Midbrain (tissue), 1 donor: ENCODE data around the gene CYB561D1.

Source experiments
- DNase-seq: peaks from one replicate; lab custom pipeline; 2025; lab: John Stamatoyannopoulos, UW

The CYB561D1 gene

DNA sequence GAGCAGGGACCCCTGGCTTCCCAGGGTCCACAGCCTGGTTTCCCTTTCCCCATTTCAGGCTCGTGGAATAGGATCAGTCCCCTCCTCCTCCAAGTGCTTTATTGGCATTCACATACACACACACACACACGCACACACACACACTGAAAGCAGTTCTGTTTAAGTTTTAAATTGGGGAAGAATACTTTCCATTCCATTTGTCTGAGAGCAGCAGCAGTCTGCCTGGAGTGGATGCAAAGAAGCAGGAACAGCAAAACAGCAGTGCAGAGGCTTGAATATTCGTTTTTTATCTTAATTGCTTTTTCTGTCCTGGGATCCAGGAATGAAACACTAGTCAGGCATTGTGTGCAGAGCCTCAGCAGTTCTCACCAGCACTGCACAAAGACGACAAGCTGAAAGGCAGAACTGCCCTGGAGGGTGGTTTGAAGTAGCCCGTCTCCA is 7.1 kb downstream of the CYB561D1 start:
- DNase-seq = no peak

DNA sequence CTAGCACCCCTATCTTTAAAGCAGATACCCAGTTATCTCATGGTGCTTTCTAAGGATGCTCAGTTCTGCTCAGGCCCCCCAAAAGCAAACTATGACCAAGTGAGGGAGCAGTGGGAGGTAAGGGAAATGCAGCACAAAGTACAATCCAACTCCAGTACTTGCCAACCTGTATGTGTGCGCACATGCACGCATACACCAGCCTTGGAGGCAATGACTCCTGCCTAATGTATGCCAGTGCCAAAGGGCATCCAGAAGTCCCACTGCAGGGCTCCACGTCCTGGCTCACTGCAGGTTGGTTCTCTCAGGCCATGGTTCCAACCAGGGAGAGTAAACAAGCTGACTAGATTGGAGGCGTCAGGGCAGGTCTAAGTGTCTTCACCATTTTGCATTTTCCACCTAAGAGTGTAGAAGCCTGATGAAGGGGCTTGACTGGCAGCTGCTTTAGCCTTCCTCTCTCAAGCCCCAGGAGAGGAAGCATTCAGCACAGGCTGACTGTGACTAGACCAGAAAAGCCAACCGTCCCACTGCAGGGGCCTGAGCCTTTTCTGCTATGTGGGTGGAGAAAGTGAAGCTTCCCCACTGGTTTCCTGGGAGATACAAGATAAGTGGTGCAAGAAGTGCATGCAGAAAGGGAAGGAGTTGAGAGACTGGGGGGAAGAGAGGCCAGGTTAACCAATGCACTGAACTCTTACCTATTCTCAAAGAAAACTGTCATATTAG is 7.9 kb downstream of the CYB561D1 start:
- no peak for DNase-seq

DNA sequence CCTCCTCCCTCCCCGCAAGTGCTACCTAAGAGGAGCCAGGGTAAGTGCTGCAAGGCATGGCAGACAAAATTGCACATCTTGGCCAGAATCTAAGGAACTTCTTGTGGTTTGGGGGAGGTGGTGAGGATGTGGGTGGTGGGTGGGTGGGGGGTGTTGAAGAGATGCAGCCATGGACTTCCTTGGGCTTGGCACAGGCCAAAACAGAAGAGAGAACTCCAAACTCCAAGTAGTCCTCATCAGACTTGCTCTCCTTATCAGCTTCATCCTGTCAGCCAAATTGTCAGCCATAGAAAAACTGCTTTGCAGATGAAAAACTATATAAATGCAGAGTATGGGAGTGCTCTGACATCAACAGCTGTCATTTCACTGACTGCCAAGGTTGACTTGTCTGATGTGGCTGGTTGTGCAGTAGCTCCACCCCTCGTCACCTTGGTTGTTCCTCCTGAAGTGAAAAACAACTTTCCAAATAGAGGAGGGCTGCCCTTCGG is 8.5 kb downstream of the CYB561D1 start:
- no peak for DNase-seq

DNA sequence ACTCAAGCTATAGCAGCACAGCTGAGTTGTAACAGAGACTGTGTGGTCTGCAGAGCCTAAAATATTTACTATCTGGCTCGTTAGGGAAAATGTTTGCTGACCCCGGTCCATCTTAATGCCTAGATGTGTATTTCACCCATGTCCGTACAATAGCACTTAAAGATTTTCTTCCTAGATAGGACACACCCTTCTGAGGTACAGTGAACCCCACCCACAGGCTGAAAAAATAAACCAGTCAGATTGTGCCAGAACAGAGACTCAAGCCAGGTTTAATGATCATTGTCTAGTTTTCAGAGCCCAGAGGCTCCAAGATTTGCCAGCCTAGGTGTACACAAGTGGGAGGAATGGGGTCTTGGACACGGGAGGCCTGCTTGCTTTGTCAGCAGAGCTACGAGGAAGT is 10.0 kb downstream of the CYB561D1 start:
- no peak for DNase-seq

DNA sequence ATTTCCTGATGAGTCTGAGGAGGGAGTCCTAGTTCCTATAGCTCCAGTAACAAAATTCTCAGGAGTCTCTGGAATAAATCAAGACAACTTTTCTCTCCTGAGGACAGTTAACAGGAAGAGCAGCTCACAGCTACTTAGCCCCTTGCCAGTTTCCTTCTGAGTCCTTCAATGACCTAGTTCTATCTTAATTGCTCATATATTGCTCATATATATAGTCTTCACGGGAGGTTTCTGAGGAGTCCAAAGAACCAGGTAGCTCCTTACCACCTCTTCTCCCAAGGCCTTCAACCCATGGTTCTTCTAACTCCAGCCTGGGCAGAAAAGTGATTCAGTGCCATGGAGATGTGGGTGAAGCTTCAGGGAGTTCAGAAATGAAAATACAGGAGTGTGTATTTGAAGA is 11.1 kb downstream of the CYB561D1 start:
- DNase-seq = no peak

DNA sequence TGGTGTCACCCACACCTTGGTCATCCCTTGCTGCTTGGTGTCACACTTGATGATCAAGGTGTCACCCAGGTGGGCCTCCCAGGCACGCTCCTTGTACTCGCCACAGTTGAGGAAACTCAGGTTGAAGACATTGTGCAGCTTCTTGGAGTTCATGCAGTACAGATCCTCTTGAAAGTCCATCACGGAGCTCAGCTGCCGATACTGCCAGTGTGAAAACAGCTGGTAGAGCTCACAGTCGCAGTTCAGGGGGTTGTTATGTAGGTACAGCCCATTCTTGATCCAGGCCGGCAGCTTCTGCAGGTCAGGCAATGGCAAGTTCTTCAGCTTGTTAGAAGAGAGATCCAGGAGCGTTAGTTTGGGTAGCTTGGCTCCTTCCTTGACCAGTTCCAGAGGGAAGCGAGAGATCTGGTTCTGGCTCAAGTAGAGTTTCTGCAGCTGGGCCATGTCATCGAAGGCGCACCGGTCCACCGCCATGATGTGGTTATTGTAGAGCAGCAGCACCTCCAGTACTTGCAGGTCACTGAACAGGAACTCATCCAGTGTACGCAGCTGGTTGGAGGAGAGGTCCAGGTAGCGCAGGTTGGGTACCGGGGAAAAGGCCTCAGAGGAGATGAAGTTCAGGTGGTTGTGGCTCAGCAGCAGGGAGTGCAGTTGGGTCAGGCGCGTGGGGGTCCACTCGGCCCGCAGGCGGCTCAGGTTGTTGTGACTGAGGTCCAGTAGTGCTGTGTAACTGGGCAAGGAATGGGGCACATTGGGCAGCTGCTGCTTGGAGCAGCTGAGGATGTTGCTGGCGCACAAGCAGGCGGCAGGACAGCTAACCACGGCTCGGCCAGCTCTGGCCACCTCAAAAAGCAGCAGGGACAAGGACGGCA is 14.3 kb downstream of the CYB561D1 start:
- DNase-seq = no peak

DNA sequence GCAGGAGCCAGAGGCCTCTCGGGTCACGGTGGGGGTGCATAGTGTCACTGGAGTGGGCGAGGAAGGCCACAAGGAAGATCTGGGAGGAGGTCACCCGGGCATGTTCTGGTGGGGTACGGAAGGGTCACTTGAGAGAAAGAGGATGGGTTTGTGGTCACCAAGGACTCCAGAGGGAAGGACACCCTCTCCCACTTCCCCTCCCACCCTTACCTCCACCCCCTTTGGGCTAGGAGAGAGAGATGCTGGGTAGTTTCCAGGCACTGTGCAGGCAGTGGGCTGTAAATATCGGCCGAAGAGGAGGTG is 14.9 kb downstream of the CYB561D1 start:
- DNase-seq = no peak

DNA sequence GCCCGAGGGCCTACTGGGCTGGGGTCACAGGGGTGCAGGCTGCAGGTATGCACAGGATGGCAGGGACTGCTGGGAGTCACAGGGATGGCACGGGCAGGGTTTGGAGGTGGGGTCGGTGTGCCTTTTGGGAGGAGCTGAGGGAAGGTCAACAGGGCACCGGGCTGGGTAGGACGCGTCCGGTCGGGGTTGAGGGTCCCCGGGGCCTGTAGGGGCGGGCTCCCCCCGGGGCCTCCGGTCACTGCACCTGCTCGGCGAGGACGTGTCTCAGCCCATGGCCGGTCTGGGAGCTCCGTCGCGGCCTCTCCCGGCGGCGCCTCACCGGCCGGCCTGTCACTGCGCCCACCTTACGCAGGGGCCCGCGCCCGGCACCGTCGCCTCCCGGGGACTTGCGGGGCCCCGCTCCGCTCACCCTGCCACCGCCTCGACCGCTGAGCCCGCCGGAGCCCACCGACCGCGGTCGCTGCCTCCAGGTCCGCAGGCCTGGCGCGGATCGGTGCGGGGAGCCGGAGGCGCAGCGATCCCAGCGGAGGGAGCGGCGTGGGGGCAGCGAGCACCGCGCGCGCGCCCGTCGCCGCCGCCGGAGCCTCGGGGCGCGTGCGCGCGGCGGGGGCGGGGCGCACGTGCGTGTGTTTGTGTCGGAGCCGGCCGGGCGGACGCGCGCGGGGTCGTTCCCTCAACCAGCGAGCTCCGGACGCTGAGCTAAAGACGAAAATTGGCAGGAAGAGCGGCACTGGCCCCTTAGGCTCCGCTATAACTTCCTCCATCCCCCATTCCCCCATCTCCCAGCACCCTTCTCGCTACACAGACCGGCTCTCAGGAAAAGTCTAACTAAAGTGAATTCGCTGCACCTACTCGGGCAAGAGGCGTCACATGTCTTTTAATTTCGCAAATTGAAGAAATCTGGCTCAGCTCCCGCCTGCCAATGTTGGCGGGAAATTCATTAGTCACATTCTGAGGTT is 15.6 kb downstream of the CYB561D1 start, which contains the start of gene AMIGO1:
Gene AMIGO1 (minus strand): TSS at position 552 of the 959 bp plus-strand sequence. CDS start 815 bp downstream, outside the sequence.
- DNase-seq = peak; percentile 42

DNA sequence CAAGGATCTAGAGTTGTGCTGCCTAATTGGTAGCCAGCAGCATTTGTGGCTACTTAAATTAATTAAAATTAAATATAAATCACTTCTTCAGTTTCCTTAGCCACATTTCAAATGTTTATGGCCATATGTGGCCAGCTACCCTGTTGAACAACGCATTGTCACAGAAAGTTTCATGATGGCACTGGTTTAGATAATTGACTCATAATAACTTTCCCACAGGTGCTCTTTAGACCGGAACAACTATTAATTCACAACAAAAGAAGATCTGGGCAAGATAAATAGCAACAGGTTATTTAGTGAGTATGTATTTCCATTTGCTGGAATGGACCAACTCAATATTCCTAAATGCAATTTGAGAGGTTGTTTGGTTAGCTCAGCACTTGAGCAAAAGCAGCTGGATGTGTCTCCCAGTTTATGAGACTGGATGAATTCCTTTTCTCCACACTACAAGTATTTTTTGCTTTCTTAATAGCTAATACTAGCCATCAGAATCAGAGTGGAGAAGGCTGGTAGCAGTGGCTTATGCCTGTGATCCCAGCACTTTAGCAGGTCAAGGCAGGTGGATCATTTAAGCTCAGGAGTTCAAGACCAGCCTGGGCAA is 19.3 kb downstream of the CYB561D1 start:
- DNase-seq = no peak

DNA sequence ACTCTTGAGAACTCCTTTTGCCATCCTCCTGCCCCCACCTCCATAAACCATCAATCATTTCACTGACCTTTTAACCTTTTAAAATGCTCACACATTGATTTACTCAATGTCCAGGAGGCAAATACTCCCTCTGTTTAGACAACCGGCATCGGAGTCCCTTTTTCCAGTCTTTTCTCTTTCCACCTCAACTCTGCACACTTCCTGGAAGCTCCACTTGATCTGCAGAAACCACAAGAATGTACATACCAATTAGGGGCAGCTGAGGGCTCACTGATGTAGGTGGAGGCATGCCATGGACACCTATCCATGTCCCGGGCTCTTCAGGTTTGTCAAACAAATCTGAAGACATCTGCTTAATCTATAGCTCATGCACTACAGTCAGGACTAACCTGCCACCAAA is 21.0 kb downstream of the CYB561D1 start:
- no peak for DNase-seq

DNA sequence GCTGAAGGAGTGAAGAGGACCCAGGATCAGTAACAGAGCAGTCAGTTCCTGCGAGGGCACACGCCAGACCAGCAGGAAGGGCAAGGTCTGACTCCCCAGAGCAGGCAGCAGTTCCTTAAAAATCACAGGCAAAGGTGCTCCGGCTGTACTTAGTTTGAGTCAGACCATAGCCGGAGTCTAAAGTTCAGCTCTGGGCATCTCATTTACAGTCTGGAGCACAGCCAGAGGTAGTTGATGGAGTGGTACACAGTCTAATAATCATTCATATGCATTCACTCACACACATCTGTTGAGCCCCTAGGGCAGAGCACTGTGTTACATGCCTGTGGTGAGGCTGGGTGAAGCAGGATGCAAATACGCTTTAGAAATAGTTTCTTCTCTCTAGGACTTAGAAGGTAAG is 23.0 kb downstream of the CYB561D1 start:
- no peak for DNase-seq

DNA sequence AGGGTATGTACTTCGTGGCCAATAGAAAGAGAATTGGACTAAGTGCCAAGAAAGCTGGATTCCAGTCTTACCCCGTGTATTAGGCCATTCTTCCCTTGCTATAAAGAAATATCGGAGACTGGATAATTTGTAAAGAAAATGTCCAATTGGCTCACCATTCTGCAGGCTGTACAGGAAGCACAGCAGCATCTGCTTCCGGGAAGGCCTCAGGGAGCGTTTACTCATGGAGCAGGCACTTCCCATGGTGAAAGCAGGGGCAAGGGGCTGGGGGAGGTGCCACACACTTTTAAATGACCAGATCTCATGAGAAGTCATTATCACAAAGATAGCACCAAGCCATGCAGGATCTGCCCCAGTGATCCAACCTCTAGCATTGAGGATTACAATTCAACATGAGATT is 23.4 kb downstream of the CYB561D1 start:
- no peak for DNase-seq

DNA sequence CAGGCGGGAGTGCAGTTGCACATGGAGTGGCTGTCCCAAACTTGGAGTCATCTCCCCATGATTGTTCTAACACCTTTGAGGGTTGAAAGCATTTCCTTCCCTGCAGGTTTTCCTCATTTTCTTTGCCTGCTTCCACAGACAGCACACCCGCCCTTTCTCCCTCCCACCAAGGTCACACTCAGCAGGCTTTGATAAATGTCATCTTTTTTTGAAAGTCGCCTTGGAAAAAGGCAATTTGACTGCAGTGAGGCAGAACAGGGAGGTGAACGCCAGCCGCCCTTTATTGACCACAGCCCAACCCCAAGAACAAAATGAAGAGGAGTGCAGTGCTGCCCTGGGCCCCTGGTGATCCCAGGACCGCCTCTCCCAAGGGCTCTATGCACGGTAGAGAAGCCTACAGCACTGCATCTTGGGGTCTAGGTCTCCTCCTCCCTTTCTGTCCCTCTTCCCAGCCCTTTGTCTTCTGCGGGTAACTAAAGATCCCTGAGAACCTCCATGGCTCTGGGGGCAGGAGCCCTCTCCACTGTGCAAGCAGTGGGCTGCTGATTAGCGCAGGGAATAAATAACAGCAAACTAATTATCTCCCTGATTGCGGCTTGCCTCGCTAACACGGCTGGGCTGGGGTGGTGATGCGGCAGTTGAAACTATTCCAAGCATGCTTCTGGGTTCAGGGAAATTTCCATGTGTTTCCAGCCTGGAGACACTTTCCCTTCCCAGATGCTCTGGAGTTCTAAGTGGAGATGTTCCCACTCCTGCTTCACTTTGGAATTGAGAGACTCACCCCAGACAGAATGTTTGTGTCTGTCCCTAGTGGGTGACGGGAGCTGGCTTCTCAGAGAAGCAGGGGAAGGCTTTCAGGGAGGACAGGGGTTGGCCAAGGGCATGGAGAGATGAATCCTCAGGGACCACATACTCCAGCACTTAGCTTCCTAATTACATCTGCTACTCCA is 27.4 kb downstream of the CYB561D1 start:
- no peak for DNase-seq

DNA sequence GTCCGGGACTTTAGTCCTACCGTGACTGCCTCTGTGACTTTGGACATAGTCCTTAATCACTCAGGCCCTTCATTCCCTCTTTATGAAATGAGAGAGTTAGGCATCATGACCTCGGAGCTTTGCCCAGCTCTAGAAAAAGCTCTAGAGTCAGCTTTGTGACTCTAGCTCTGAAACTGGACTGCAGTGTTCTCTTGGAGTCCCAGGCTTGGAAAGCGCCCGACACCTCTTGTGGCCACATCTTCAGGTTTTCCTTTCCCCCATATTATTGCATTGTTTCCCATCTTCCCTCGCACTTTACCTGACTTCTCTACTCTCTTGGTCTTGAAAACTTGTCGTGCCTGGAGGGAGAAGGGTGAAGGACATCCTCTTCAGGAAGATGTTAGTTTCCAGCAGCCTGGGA is 28.1 kb downstream of the CYB561D1 start:
- DNase-seq = no peak

DNA sequence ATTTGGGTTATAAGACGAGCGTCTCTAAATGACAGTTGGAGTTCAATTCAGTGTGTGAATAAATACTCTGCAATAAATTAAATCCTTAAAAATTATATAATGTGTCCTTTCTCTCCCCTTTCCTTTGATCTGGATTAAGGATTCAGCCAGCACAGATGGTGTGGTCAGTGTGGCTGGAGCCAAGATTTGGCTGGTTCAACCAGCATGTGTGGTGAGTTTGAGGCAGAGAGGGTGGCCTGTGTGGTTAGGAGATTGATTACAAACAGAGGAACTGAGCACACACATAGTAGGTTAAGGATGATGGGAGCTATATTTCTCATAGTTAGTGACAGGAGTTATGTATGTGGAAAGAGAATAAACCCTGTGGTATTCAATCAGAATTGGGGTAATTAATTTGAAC is 29.8 kb downstream of the CYB561D1 start:
- no peak for DNase-seq

DNA sequence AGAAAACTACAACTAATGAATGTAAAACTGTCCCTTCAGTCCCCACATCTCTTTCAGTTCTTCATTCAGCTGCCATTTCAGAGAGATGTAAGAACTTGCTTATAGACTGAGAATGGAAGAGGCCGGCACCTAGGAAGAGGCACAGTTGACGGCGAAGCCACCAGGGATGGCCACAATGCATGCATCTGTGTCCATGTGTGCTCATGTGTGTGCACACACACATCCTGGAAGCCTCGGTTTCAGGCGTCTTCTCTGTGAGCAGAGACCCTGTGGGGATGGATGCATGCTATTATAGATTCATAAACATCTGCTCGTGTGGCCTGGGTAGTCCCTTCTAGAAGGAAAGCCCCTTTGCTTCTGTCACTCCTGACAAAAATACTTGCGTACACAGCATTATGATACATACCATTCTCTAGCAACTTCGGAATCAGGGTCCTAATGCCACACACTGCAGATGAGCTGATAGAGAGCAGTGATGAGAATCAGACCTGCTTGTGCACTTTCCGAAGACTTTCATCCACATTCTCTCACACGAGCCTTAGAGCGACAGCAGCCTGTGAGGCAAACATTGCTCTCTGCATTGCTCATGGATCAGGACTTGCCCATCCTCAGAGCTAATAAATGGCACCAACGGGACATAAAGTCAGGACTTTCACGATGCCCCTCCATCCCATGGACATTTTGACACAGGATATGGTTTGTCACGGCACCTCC is 33.4 kb downstream of the CYB561D1 start:
- no peak for DNase-seq

DNA sequence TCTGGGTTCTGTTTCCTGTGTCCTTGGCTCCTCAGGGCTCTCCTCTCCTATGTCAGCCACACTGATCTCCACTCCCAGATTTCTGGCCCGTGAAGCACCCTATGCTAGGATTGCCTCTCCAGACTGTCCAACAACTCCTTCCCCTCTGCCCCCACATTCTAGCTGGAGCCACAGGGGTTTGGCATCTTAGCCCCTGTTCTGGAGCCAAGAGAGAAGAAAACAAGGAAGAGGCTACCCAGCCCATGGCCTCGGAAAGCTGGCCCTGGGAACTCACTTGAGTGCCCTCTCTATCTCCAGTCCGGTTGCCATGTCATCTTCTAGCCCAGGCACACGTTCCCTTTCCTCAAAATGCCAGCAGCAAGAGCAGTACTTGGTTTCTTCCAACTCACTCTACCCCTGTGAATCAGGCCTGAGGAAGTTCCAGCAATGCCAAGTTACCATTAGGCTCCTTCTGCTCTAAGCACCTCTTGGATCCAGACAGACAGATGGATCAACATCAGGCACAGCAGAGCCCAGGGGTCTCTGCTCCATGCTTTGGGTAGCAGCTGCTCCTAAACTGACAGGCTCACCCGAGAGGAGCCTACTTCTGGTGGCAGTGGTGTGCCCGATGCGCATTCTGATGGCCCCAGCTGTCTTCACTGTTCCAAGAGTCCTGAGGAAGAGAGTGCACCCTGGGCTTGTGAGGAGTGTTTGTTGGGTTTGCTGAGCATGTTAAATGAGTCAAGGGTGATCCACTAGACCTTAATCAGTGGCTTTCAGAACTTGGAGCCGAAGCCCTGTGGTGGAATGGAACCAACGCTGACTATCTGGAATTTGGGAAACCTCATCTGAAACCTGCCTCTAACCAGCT is 34.2 kb downstream of the CYB561D1 start:
- no peak for DNase-seq

DNA sequence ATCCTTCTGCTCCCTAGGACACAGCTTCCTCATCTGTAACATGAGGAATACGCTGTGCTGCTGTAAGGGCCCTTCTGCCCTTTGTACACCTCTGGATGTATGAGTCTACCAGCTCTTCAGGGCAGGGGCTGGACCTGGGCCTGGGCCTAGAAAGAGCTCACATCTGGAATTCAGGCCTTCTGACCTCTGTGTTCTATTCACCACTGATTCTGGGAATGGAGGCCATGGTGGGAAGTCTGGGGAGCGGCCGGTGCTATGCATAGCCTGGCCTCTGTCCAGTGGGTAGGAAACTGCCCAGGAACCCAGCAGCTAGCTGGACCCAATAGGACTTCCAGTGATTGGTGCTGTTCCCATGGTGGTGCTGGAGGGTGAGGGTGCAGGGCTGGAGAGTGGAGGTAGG is 34.8 kb downstream of the CYB561D1 start:
- no peak for DNase-seq
